Chondrocyte (in vitro differentiated cells): ENCODE measurements around the gene INSC. TPM values are rescaled to one million over a fixed set of nuclear protein-coding genes. Genes with fewer than 3 reads are reported as not detected.

Source experiments
- DNase-seq: peaks from one replicate; pipeline ENCODE4 v3.0.0; 2021; ENCODE audit warnings: mixed read lengths, low spot score
- H3K27ac Mint-ChIP-seq: one replicate; pipeline ENCODE4 v1.8.0; 2021; ENCODE audit warnings: mild to moderate bottlenecking, moderate library complexity, mixed read lengths; ENCODE audit not compliant: unreplicated experiment
- H3K27me3 Mint-ChIP-seq: 2 replicates; pipeline ENCODE4 v1.8.0; 2021; ENCODE audit warnings: low read depth, mixed read lengths
- H3K36me3 Mint-ChIP-seq: 2 replicates; pipeline ENCODE4 v1.8.0; 2021; ENCODE audit warnings: low read depth, mixed read lengths
- H3K4me1 Mint-ChIP-seq: 2 replicates; pipeline ENCODE4 v1.8.0; 2021; ENCODE audit warnings: low read depth, mild to moderate bottlenecking, mixed read lengths
- H3K4me3 Mint-ChIP-seq: one replicate; pipeline ENCODE4 v1.8.0; 2021; ENCODE audit warnings: mild to moderate bottlenecking, moderate library complexity, mixed read lengths; ENCODE audit not compliant: unreplicated experiment
- H3K9me3 Mint-ChIP-seq: 2 replicates; pipeline ENCODE4 v1.8.0; 2021; ENCODE audit warnings: low read depth, mixed read lengths
- total RNA-seq: library from RNA; stranded (reverse); gene quantifications from 3 replicates; pipeline ENCODE4 v1.2.1, GENCODE V29; 2021
- TF ChIP-seq, protein P1 (sequence below): fragments of 200-600 bp; sonication (generic); IDR thresholded peaks from 2 replicates; pipeline ENCODE4 v1.5.0; 2021; ENCODE audit warnings: antibody characterized with exemption, mild to moderate bottlenecking, moderate library complexity

The INSC gene
- total RNA-seq, 1 donor from 2014 or later: not detected

DNA sequence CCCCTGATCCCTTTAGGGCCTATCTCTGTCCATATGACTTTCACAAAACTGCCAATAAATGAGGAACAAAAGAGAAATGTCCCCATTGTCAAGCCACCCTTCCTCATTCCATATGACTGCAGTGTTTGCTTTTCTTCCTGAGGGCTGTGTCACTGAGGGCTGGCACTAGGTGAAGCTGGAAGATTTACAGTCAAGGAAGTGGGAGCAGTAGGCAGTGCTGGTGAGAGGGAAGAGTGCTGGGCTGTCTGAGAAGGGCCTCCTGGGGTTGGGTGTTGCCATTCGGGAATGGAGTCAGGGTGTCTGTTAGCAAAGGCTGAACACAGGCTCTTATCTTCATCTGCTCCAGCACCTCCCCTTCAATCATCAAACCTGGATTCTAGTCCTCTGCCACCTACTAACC, 30.9 kb downstream of the INSC start:
- H3K9me3 Mint-ChIP-seq: no peaks in the 10 kb centered on the region
- TF ChIP-seq, protein P1, sequence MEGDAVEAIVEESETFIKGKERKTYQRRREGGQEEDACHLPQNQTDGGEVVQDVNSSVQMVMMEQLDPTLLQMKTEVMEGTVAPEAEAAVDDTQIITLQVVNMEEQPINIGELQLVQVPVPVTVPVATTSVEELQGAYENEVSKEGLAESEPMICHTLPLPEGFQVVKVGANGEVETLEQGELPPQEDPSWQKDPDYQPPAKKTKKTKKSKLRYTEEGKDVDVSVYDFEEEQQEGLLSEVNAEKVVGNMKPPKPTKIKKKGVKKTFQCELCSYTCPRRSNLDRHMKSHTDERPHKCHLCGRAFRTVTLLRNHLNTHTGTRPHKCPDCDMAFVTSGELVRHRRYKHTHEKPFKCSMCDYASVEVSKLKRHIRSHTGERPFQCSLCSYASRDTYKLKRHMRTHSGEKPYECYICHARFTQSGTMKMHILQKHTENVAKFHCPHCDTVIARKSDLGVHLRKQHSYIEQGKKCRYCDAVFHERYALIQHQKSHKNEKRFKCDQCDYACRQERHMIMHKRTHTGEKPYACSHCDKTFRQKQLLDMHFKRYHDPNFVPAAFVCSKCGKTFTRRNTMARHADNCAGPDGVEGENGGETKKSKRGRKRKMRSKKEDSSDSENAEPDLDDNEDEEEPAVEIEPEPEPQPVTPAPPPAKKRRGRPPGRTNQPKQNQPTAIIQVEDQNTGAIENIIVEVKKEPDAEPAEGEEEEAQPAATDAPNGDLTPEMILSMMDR: no peak
- no peak for DNase-seq
- H3K27ac Mint-ChIP-seq: no peak overlapping the region
- H3K4me1 Mint-ChIP-seq: peaks cover 4% of the 10 kb centered on the region
- H3K27me3 Mint-ChIP-seq: no peaks in the 10 kb centered on the region
- H3K4me3 Mint-ChIP-seq: no peak overlapping the region
- no peaks in the 10 kb centered on the region for H3K36me3 Mint-ChIP-seq

GRCh38 chr11:15146271-15147003, 31.7 kb downstream of the INSC start:
- TF ChIP-seq, protein P1: no peak
- DNase-seq: no peak
- peaks cover 4% of the 10 kb centered on the region for H3K4me1 Mint-ChIP-seq
- H3K9me3 Mint-ChIP-seq: no peaks in the 10 kb centered on the region
- H3K4me3 Mint-ChIP-seq: no peak overlapping the region
- no peaks in the 10 kb centered on the region for H3K27me3 Mint-ChIP-seq
- H3K27ac Mint-ChIP-seq: peak overlapping the region; percentile 5
- no peaks in the 10 kb centered on the region for H3K36me3 Mint-ChIP-seq

DNA sequence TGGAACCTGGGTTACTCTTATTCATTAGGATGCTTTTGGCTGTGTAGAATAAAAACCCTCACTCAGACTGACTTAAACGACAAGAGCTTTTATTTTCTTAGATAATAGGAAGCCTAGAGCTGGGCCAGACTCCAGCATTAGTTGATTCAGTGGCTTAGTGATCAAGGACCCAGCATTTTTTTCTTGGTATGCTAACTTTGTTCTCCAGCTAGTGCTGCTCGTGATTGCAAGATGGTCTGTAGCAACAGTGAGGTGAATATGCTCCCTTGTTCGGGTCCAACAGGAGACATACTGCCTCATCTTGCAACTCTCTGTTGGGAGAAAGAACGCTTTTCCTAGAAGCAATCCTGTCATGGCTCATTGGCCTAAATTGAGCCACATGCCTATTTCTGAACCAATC, 33.4 kb downstream of the INSC start:
- H3K36me3 Mint-ChIP-seq: no peaks in the 10 kb centered on the region
- no peak for DNase-seq
- no peaks in the 10 kb centered on the region for H3K27me3 Mint-ChIP-seq
- H3K4me3 Mint-ChIP-seq: no peak overlapping the region
- H3K4me1 Mint-ChIP-seq: peaks cover 4% of the 10 kb centered on the region
- TF ChIP-seq, protein P1: no peak
- H3K9me3 Mint-ChIP-seq: peaks cover 4% of the 10 kb centered on the region
- H3K27ac Mint-ChIP-seq: no peak overlapping the region

DNA sequence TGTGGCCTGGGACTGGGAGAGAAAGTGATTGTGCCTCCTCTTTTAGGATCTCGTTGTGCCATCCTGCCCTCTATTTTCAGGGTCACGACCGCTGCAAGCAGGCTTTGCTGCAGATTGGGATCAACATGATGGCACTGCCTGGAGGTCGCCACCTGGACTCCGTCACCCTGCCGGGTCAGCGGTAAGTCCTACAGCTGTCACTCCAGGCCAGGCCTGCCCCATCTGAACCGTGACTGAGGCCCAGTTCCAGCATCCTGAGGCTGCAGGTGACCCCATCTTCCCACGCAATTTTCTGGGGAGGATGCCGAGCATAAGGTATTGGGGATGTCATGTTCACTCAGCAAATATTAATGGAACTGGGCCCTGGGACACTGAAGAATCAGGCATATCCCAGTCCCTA, 34.3 kb downstream of the INSC start:
- no peak for DNase-seq
- Mint-ChIP-seq H3K36me3 (no peaks in the 10 kb centered on the region), H3K4me1 (peaks cover 4% of the 10 kb centered on the region), H3K9me3 (peaks cover 4% of the 10 kb centered on the region), H3K27me3 (no peaks in the 10 kb centered on the region), H3K27ac (no peak overlapping the region), H3K4me3 (no peak overlapping the region)
- TF ChIP-seq, protein P1: no peak

- Mint-ChIP-seq H3K4me1 (peaks cover 4% of the 10 kb centered on the region), H3K9me3 (peaks cover 4% of the 10 kb centered on the region), H3K27ac (no peak overlapping the region), H3K4me3 (no peak overlapping the region), H3K27me3 (no peaks in the 10 kb centered on the region), H3K36me3 (no peaks in the 10 kb centered on the region)
- no peak for DNase-seq
- TF ChIP-seq, protein P1: no peak
Measured at GRCh38 chr11:15150507-15150906, 35.8 kb downstream of the INSC start.
